Activated B cell treated with CpG ODN at 0.5 μM for 24 hours (primary cell): ENCODE results near the gene ZGLP1. TPM values are rescaled to one million over a fixed set of nuclear protein-coding genes. Genes with fewer than 3 reads are reported as not detected.

Experiments used
- ATAC-seq: fragments of 200-7000 bp; cut with Tn5 transposase; one replicate; pipeline ENCODE4 v1.10.0; 2021; ENCODE audit warnings: low read depth, mild to moderate bottlenecking, moderate library complexity
- CTCF ChIA-PET: fragments of 350-600 bp; sonication (Branson Sonifier 250); formaldehyde crosslinking; loops from one replicate; lab custom pipeline; 2021; ENCODE audit warnings: antibody characterized with exemption; lab: Charles Lee
- POLR2A ChIA-PET: fragments of 350-600 bp; sonication (Branson Sonifier 250); formaldehyde crosslinking; loops from one replicate; lab custom pipeline; 2021; ENCODE audit warnings: antibody characterized with exemption; lab: Charles Lee
- DNase-seq: peaks from one replicate; pipeline ENCODE4 v3.0.0; 2022
- H3K27ac Mint-ChIP-seq: one replicate; pipeline ENCODE4 v1.8.0; 2020; ENCODE audit warnings: mixed read lengths
- H3K27me3 Mint-ChIP-seq: one replicate; pipeline ENCODE4 v1.8.0; 2021; ENCODE audit warnings: mixed read lengths
- H3K36me3 Mint-ChIP-seq: one replicate; pipeline ENCODE4 v1.8.0; 2021; ENCODE audit warnings: low read depth, mixed read lengths
- H3K4me1 Mint-ChIP-seq: one replicate; pipeline ENCODE4 v1.8.0; 2021; ENCODE audit warnings: mixed read lengths
- H3K4me3 Mint-ChIP-seq: one replicate; pipeline ENCODE4 v1.8.0; 2020; ENCODE audit warnings: mild to moderate bottlenecking, mixed read lengths
- H3K9me3 Mint-ChIP-seq: one replicate; pipeline ENCODE4 v1.8.0; 2020; ENCODE audit warnings: mixed read lengths
- intact Hi-C: fragments of 100-400 bp; cut with micrococcal nuclease; formaldehyde crosslinking; loops from one replicate; pipeline ENCODE4 v1.15.1; 2024
- total RNA-seq: library from RNA; stranded (reverse); gene quantifications from 2 replicates; pipeline ENCODE4 v1.2.3, GENCODE V29; 2022
- TF ChIP-seq, protein P1 (sequence below): fragments of 200-600 bp; IDR thresholded peaks from one replicate; pipeline ENCODE4 v1.8.0; 2022; ENCODE audit warnings: antibody characterized with exemption, mild to moderate bottlenecking

The ZGLP1 gene
- total RNA-seq, 1 donor from 2014 or later, result 5.1 TPM

DNA sequence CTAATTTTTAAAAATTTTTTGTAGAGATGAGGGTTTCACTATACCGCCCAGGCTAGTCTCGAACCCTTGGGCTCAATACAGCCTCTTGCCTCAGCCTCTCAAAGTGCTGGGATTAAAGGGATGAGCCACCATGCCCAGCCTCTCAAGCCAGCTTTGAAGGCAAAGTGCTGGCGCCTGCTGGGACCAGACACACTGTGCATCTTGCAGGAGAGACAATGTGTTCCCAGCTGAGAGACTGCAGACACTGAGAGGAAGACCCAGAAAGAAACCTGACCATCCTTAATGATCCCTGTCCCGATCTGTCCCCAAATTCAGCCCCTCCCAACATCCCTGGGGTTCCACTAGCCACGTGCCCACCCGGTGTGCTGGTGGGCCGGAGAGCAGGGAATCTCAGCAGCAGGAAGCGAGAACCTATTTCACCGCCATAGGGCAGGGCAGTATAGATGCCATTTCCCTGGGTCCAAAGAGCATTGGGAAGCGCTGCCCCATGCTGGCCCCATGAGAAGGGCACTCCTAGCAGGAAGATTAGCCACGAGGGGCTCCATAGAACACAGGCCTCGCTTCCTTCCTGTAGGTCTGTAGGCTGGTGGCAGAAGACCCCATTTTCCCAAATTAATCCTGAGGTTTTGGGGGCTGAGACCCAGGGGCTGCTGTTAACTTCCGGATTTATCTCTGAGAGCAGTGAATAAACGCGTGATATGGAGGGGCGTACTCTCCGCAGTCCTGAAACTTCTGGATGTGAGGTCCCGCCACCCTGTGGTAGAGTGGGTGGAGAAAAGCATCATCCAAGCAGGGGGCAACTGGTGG, 22.7 kb upstream of the ZGLP1 start:
- Mint-ChIP-seq H3K9me3 (no peaks in the 10 kb centered on the region), H3K4me1 (peaks cover 25% of the 10 kb centered on the region), H3K27ac (peak overlapping the region; percentile 96), H3K4me3 (peak overlapping the region; percentile 96), H3K27me3 (no peaks in the 10 kb centered on the region), H3K36me3 (peaks cover 57% of the 10 kb centered on the region)
- intact Hi-C loops, result loop anchor here (2.0 kb wide), 2 partner anchors 38 to 48 kb away; partner anchors contain the start of gene TYK2
- ChIA-PET POLR2A (interaction anchor here (0.6 to 3.6 kb wide), 10 partner anchors 17 to 483 kb away, joined by 3 to 54 read pairs (median 10); partner anchors contain the start of genes ANGPTL6, FDX2, ICAM1 and ICAM5), CTCF (no interaction called here)
- no peak for ATAC-seq
- TF ChIP-seq, protein P1, sequence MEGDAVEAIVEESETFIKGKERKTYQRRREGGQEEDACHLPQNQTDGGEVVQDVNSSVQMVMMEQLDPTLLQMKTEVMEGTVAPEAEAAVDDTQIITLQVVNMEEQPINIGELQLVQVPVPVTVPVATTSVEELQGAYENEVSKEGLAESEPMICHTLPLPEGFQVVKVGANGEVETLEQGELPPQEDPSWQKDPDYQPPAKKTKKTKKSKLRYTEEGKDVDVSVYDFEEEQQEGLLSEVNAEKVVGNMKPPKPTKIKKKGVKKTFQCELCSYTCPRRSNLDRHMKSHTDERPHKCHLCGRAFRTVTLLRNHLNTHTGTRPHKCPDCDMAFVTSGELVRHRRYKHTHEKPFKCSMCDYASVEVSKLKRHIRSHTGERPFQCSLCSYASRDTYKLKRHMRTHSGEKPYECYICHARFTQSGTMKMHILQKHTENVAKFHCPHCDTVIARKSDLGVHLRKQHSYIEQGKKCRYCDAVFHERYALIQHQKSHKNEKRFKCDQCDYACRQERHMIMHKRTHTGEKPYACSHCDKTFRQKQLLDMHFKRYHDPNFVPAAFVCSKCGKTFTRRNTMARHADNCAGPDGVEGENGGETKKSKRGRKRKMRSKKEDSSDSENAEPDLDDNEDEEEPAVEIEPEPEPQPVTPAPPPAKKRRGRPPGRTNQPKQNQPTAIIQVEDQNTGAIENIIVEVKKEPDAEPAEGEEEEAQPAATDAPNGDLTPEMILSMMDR, result no peak
- no peak for DNase-seq

DNA sequence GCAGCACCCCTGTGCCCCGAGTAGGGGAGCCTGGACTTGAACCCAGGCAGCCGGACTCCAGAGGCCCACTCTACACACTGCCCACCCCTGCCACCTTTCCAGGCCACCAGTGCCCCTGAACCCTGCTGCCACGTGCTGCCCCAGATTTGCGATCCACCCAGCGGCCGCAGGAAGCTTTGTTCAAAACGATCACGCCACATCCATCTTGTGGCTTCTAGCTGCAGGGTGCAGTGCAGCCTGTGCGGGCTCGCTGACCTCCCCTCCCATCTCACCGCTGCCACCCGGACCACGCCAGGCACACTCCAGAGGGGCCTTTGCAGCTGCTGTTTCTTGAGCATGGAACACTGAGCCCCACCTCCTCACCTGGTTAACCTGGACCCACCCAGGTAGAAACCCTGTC, 19.9 kb upstream of the ZGLP1 start:
- H3K36me3 Mint-ChIP-seq, result peaks cover 67% of the 10 kb centered on the region
- no peak for DNase-seq
- H3K27ac Mint-ChIP-seq, result no peak overlapping the region
- TF ChIP-seq, protein P1, result no peak
- H3K9me3 Mint-ChIP-seq, result no peaks in the 10 kb centered on the region
- peaks cover 23% of the 10 kb centered on the region for H3K4me1 Mint-ChIP-seq
- intact Hi-C loops, result no loop called here
- no peaks in the 10 kb centered on the region for H3K27me3 Mint-ChIP-seq
- ChIA-PET POLR2A (interaction anchor here (0.6 kb wide), 1 partner anchor 1189 kb away, joined by 3 read pairs; no protein-coding TSS in a partner anchor), CTCF (no interaction called here)
- ATAC-seq, result no peak
- no peak overlapping the region for H3K4me3 Mint-ChIP-seq

DNA sequence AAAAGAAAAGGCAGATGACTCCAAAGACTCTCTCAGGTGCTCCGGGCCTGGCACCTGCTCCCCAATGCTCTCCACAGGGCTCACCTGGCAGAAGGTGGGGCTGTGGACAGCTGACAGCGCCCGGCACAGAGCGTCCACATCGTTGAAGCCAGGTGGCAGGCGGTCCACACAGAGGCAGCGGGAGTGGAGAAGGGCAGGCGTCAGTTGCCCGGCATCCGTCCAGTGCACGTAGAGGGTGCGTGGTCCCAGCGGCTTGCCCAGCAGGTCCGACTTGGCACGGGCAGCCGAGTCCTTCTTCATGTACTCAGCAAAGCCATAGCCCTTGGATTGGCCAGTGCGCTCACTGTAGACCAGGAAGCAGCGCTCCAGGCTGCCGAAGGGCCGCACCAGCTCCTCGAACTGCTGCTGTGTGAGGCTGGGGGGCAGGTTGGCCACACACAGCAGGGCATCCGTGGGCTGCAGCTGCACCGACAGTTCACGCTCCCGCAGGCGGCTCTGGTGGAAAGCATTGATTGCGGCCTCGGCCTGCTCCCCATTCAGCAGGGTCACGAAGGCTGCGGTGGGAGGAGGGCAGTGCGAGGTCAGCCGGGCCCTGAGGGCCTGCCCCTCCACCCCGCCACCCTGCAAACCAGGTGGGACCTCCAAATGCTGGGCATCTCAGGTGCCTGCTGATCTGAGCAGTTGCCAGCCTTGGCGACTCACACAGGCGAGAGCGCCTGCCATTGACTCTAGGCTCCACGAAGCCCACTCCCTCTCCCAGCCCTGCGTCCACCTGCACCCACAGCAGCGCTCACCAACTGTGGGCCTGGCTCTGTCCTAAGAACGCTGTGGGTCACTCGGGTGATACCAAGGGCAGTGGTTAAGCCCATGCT, 19.2 kb upstream of the ZGLP1 start:
- ATAC-seq (no peak), DNase-seq (no peak)
- no peaks in the 10 kb centered on the region for H3K9me3 Mint-ChIP-seq
- intact Hi-C loops, result no loop called here
- TF ChIP-seq, protein P1, result no peak
- no peaks in the 10 kb centered on the region for H3K27me3 Mint-ChIP-seq
- CTCF ChIA-PET, result no interaction called here
- POLR2A ChIA-PET, result no interaction called here
- H3K4me3 Mint-ChIP-seq, result no peak overlapping the region
- no peak overlapping the region for H3K27ac Mint-ChIP-seq
- peaks cover 18% of the 10 kb centered on the region for H3K4me1 Mint-ChIP-seq
- H3K36me3 Mint-ChIP-seq, result peaks cover 70% of the 10 kb centered on the region

DNA sequence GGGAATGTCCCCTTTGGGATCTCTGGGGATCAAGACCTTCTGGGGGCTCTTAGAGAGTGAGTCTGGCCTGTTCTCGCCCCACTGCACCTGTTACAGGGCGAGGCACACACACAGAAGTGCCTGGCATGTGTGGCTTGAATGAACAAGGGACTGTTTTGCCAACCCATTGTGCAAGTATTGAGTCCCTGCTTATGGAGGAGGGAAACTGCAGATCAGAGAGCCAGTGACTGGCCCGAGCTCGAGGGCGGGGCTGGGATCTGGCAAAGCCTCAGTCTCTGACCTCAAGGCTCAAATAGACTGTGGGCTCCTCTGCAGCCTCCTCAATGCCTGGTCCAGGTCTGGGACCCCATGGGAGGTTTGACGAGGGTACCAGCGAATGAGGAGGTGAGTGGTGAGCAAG, 18.2 kb upstream of the ZGLP1 start:
- CTCF ChIA-PET, result interaction anchor here (1.4 kb wide), 1 partner anchor 61 kb away, joined by 4 read pairs; no protein-coding TSS in a partner anchor
- Mint-ChIP-seq H3K4me3 (no peak overlapping the region), H3K36me3 (peaks cover 67% of the 10 kb centered on the region), H3K4me1 (peaks cover 11% of the 10 kb centered on the region), H3K9me3 (no peaks in the 10 kb centered on the region), H3K27me3 (no peaks in the 10 kb centered on the region), H3K27ac (no peak overlapping the region)
- TF ChIP-seq, protein P1, result no peak
- POLR2A ChIA-PET, result interaction anchor here (0.8 kb wide), 1 partner anchor 15 kb away, joined by 3 read pairs; no protein-coding TSS in a partner anchor
- ATAC-seq (no peak), DNase-seq (no peak)
- intact Hi-C loops, result no loop called here

DNA sequence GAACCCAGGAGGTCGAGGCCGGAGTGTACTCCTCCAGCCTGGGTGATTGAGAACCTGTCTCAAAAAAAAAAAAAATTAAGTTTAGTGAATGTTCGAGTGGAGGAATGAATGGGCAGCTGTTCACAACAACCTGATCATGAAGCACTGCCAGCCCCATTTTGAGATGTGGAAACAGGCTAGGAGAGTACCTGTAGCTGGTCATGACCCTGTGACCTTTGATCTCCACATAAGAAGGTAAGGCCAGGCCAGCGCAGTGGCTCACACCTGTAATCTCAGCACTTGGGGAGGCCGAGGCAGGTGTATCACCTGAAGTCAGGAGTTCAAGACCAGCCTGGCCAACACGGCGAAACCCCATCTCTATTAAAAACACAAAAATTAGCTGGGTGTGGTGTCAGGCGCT, 16.1 kb upstream of the ZGLP1 start:
- ChIA-PET POLR2A (no interaction called here), CTCF (no interaction called here)
- Mint-ChIP-seq H3K4me1 (no peaks in the 10 kb centered on the region), H3K4me3 (no peak overlapping the region), H3K36me3 (peaks cover 77% of the 10 kb centered on the region), H3K27me3 (no peaks in the 10 kb centered on the region), H3K27ac (no peak overlapping the region), H3K9me3 (no peaks in the 10 kb centered on the region)
- intact Hi-C loops, result no loop called here
- TF ChIP-seq, protein P1, result no peak
- DNase-seq, result no peak
- no peak for ATAC-seq
